GM23338 (cell line): ENCODE results near the gene NAALADL2. TPM values are rescaled to one million over a fixed set of nuclear protein-coding genes. Genes with fewer than 3 reads are reported as not detected.

Experiments used
- ATAC-seq: fragments of 200-7000 bp; cut with Tn5 transposase; 3 replicates; pipeline ENCODE4 v1.9.1; 2020
- DNase-seq: peaks from one replicate; pipeline ENCODE4 v3.0.0-alpha.2; 2015; ENCODE audit warnings: low spot score
- H2AFZ ChIP-seq: fragments of 200-600 bp; sonication (generic); 2 replicates; pipeline ENCODE4 v1.8.0; 2016; ENCODE audit warnings: antibody characterized with exemption, mild to moderate bottlenecking, moderate library complexity
- H3F3A ChIP-seq: fragments of 200-600 bp; sonication (generic); replicated peaks from 2 replicates; pipeline ENCODE4 v1.8.0; 2017; ENCODE audit warnings: antibody characterized with exemption, mixed run types, low read depth
- H3K27ac ChIP-seq: fragments of 200-600 bp; sonication (generic); 2 replicates; pipeline ENCODE4 v1.6.1; 2016; ENCODE audit warnings: low read depth
- H3K27me3 ChIP-seq: fragments of 200-600 bp; sonication (generic); 2 replicates; pipeline ENCODE4 v1.8.0; 2016; ENCODE audit warnings: mild to moderate bottlenecking, mixed run types, moderate library complexity; ENCODE audit not compliant: insufficient read depth
- H3K36me3 ChIP-seq: fragments of 200-600 bp; sonication (generic); 2 replicates; pipeline ENCODE4 v1.8.0; 2016; ENCODE audit warnings: mild to moderate bottlenecking; ENCODE audit not compliant: insufficient read depth
- H3K4me1 ChIP-seq: fragments of 200-600 bp; sonication (generic); 2 replicates; pipeline ENCODE4 v1.8.0; 2016; ENCODE audit warnings: mild to moderate bottlenecking, moderate library complexity; ENCODE audit not compliant: insufficient read depth
- H3K4me2 ChIP-seq: fragments of 200-600 bp; sonication (generic); 2 replicates; pipeline ENCODE4 v1.7.1; 2017; ENCODE audit warnings: mixed run types
- H3K4me3 ChIP-seq: fragments of 200-600 bp; sonication (generic); 2 replicates; pipeline ENCODE4 v1.6.1; 2016; ENCODE audit warnings: mixed run types
- H3K79me2 ChIP-seq: fragments of 200-600 bp; sonication (generic); replicated peaks from 2 replicates; pipeline ENCODE4 v1.8.0; 2017; ENCODE audit warnings: mild to moderate bottlenecking; ENCODE audit not compliant: insufficient read depth
- H3K9me2 ChIP-seq: fragments of 200-600 bp; sonication (generic); 2 replicates; pipeline ENCODE4 v1.8.0; 2017; ENCODE audit not compliant: insufficient read depth
- H4K20me1 ChIP-seq: fragments of 200-600 bp; sonication (generic); replicated peaks from 2 replicates; pipeline ENCODE4 v1.8.0; 2017; ENCODE audit warnings: mild to moderate bottlenecking; ENCODE audit not compliant: insufficient read depth
- H3K27ac Mint-ChIP-seq: 2 replicates; pipeline ENCODE4 v1.8.0; 2020; ENCODE audit warnings: inconsistent platforms, mild to moderate bottlenecking, moderate library complexity, mixed read lengths
- H3K27me3 Mint-ChIP-seq: 3 replicates; pipeline ENCODE4 v1.8.0; 2022; ENCODE audit warnings: low read depth, mild to moderate bottlenecking, moderate library complexity, mixed read lengths, inconsistent platforms; ENCODE audit not compliant: insufficient read depth, poor library complexity
- H3K36me3 Mint-ChIP-seq: 3 replicates; pipeline ENCODE4 v1.8.0; 2021; ENCODE audit warnings: low read depth, mild to moderate bottlenecking, inconsistent platforms, moderate library complexity, mixed read lengths
- H3K4me1 Mint-ChIP-seq: 3 replicates; pipeline ENCODE4 v1.8.0; 2020; ENCODE audit warnings: mild to moderate bottlenecking, inconsistent platforms, mixed read lengths
- H3K4me3 Mint-ChIP-seq: 3 replicates; pipeline ENCODE4 v1.8.0; 2021; ENCODE audit warnings: moderate library complexity, mild to moderate bottlenecking, inconsistent platforms, mixed read lengths
- H3K9me3 Mint-ChIP-seq: 3 replicates; pipeline ENCODE4 v1.8.0; 2020; ENCODE audit warnings: moderate library complexity, mild to moderate bottlenecking, inconsistent platforms, mixed read lengths
- CREB1 ChIP-seq: fragments of 250-450 bp; sonication (Bioruptor Pico); IDR thresholded peaks from 2 replicates; pipeline ENCODE4 v1.5.0; 2020; ENCODE audit warnings: low read depth, mild to moderate bottlenecking, moderate library complexity
- EZH2 ChIP-seq: fragments of 200-600 bp; sonication (generic); IDR thresholded peaks from one replicate; pipeline ENCODE4 v1.8.0; 2017; ENCODE audit warnings: antibody characterized with exemption, mild to moderate bottlenecking, low read depth; ENCODE audit not compliant: unreplicated experiment
- EZH2phosphoT487 ChIP-seq: fragments of 200-600 bp; sonication (generic); IDR thresholded peaks from one replicate; pipeline ENCODE4 v1.8.1; 2018; ENCODE audit warnings: antibody characterized with exemption; ENCODE audit not compliant: unreplicated experiment
- JUNB ChIP-seq: IDR thresholded peaks from one replicate; pipeline ENCODE4 v1.6.1; 2016; ENCODE audit warnings: antibody characterized with exemption; ENCODE audit not compliant: unreplicated experiment
- POLR2AphosphoS5 ChIP-seq: IDR thresholded peaks from 2 replicates; pipeline ENCODE4 v1.6.1; 2016; ENCODE audit warnings: antibody characterized with exemption, low read depth
- STAT1 ChIP-seq: IDR thresholded peaks from one replicate; pipeline ENCODE4 v1.6.1; 2016; ENCODE audit warnings: antibody characterized with exemption; ENCODE audit not compliant: unreplicated experiment
- ZNF114 ChIP-seq: fragments of 250-450 bp; sonication (Bioruptor Pico); IDR thresholded peaks from 2 replicates; pipeline ENCODE4 v1.5.0; 2020; ENCODE audit warnings: mild to moderate bottlenecking, moderate library complexity
- ZNF331 ChIP-seq: fragments of 250-450 bp; sonication (Bioruptor Pico); IDR thresholded peaks from 2 replicates; pipeline ENCODE4 v1.5.0; 2020; ENCODE audit warnings: low read depth, mild to moderate bottlenecking, moderate library complexity
- polyA plus RNA-seq: library from polyadenylated mRNA; unstranded; fragments of >200 nt; fragmentation: Nextera tagmentation; extraction: Ambion mirVana; gene quantifications from 2 replicates; pipeline ENCODE4 v1.2.1, GENCODE V29; 2016
- total RNA-seq: library from RNA; depleted of rRNA; stranded (reverse); fragments of >200 nt; shearing (Covaris generic); gene quantifications from 2 replicates; pipeline ENCODE4 v1.2.3, GENCODE V29; 2014
- TF ChIP-seq, protein P1 (sequence below): IDR thresholded peaks from 2 replicates; pipeline ENCODE4 v1.6.1; 2016; ENCODE audit warnings: antibody characterized with exemption
- TF ChIP-seq, protein P2 (sequence below): fragments of 250-450 bp; sonication (Bioruptor Pico); IDR thresholded peaks from 2 replicates; pipeline ENCODE4 v1.5.0; 2020; ENCODE audit warnings: mild to moderate bottlenecking, moderate library complexity
- TF ChIP-seq, protein P3 (sequence below): IDR thresholded peaks from one replicate; pipeline ENCODE4 v1.6.1; 2018; ENCODE audit warnings: antibody characterized with exemption; ENCODE audit not compliant: unreplicated experiment

NAALADL2 gene
- total and polyA plus RNA-seq, 2 experiments from 2014 or later: 1.6 to 2.6 TPM

DNA sequence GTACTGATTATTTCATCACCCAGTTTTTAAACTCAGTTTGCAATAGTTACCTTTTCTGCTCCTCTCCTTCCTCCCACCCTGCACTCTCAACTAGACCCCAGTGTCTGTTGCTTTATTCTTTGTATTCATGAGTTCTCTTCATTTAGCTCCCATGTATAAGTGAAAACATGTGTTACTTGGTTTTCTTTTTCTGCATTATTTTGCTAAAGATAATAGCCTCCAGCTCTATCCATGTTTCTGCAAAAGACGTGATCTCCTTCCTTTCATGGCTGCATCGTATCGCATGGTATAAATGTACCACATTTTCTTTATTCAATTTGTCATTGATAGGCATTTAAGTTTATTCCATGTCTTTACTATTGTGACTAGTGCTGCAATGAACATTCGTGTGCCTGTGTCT, 79.0 kb downstream of the NAALADL2 start:
- Histone ChIP-seq H3K9me2 (peaks cover 4% of the 10 kb centered on the region; the same call in 1 of the 2 replicates), H3K36me3 (no peaks in the 10 kb centered on the region), H3K27ac (no peak overlapping the region), H4K20me1 (no peaks in the 10 kb centered on the region), H3K4me2 (no peak overlapping the region), H3K79me2 (no peaks in the 10 kb centered on the region), H3F3A (no peaks in the 10 kb centered on the region), H3K4me3 (no peak overlapping the region), H2AFZ (no peak overlapping the region), H3K27me3 (no peaks in the 10 kb centered on the region), H3K4me1 (peaks cover 6% of the 10 kb centered on the region)
- no peak for ATAC-seq
- no peak for TF ChIP-seq ZNF331 (CRISPR knock-in tag)
- TF ChIP-seq JUNB: no peak
- H3K36me3 Mint-ChIP-seq: no peaks in the 10 kb centered on the region; the same call in 1 of the 3 replicates
- no peak for DNase-seq
- H3K4me3 Mint-ChIP-seq: no peak overlapping the region
- peaks cover 11% of the 10 kb centered on the region for H3K4me1 Mint-ChIP-seq
- no peaks in the 10 kb centered on the region; the same call in 2 of the 3 replicates for H3K9me3 Mint-ChIP-seq
- H3K27ac Mint-ChIP-seq: no peak overlapping the region
- peaks cover 1% of the 10 kb centered on the region for H3K27me3 Mint-ChIP-seq

DNA sequence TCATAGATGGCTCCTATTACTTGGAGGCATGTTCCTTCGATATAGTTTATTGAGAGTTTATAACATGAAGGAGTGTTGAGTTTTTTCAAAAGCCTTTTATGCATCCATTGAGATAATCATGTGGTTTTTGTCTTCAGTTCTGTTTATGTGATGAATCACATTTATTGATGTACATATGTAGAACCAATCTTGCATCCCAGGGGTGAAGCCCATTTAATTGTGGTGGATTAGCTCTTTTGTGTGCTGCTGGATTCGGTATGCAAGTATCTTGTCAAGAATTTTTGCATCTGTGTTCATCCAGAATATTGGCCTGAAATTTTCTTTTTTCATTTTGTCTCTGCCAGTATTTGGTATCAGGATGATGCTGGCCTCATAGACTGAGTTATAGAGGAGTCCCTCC, 81.0 kb downstream of the NAALADL2 start:
- Histone ChIP-seq H3K4me3 (no peak overlapping the region), H3K9me2 (peaks cover 7% of the 10 kb centered on the region; the same call in 1 of the 2 replicates), H3K4me1 (peaks cover 6% of the 10 kb centered on the region), H3K27ac (no peak overlapping the region), H4K20me1 (no peaks in the 10 kb centered on the region), H3K4me2 (no peak overlapping the region), H3K36me3 (no peaks in the 10 kb centered on the region), H2AFZ (no peak overlapping the region), H3F3A (no peaks in the 10 kb centered on the region), H3K27me3 (no peaks in the 10 kb centered on the region), H3K79me2 (no peaks in the 10 kb centered on the region)
- Mint-ChIP-seq H3K27me3 (peaks cover 1% of the 10 kb centered on the region), H3K36me3 (no peaks in the 10 kb centered on the region; the same call in 1 of the 3 replicates), H3K4me3 (no peak overlapping the region), H3K9me3 (no peaks in the 10 kb centered on the region; the same call in 2 of the 3 replicates), H3K27ac (no peak overlapping the region), H3K4me1 (peaks cover 11% of the 10 kb centered on the region)
- ATAC-seq (no peak), DNase-seq (no peak)
- TF ChIP-seq, protein P1, sequence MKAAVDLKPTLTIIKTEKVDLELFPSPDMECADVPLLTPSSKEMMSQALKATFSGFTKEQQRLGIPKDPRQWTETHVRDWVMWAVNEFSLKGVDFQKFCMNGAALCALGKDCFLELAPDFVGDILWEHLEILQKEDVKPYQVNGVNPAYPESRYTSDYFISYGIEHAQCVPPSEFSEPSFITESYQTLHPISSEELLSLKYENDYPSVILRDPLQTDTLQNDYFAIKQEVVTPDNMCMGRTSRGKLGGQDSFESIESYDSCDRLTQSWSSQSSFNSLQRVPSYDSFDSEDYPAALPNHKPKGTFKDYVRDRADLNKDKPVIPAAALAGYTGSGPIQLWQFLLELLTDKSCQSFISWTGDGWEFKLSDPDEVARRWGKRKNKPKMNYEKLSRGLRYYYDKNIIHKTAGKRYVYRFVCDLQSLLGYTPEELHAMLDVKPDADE: no peak
- TF ChIP-seq EZH2phosphoT487 (no peak), JUNB (no peak), EZH2 (no peak), POLR2AphosphoS5 (no peak), STAT1 (no peak), ZNF331 (CRISPR knock-in tag) (no peak), ZNF114 (CRISPR knock-in tag) (no peak), CREB1 (CRISPR knock-in tag) (no peak)
- TF ChIP-seq, protein P2, sequence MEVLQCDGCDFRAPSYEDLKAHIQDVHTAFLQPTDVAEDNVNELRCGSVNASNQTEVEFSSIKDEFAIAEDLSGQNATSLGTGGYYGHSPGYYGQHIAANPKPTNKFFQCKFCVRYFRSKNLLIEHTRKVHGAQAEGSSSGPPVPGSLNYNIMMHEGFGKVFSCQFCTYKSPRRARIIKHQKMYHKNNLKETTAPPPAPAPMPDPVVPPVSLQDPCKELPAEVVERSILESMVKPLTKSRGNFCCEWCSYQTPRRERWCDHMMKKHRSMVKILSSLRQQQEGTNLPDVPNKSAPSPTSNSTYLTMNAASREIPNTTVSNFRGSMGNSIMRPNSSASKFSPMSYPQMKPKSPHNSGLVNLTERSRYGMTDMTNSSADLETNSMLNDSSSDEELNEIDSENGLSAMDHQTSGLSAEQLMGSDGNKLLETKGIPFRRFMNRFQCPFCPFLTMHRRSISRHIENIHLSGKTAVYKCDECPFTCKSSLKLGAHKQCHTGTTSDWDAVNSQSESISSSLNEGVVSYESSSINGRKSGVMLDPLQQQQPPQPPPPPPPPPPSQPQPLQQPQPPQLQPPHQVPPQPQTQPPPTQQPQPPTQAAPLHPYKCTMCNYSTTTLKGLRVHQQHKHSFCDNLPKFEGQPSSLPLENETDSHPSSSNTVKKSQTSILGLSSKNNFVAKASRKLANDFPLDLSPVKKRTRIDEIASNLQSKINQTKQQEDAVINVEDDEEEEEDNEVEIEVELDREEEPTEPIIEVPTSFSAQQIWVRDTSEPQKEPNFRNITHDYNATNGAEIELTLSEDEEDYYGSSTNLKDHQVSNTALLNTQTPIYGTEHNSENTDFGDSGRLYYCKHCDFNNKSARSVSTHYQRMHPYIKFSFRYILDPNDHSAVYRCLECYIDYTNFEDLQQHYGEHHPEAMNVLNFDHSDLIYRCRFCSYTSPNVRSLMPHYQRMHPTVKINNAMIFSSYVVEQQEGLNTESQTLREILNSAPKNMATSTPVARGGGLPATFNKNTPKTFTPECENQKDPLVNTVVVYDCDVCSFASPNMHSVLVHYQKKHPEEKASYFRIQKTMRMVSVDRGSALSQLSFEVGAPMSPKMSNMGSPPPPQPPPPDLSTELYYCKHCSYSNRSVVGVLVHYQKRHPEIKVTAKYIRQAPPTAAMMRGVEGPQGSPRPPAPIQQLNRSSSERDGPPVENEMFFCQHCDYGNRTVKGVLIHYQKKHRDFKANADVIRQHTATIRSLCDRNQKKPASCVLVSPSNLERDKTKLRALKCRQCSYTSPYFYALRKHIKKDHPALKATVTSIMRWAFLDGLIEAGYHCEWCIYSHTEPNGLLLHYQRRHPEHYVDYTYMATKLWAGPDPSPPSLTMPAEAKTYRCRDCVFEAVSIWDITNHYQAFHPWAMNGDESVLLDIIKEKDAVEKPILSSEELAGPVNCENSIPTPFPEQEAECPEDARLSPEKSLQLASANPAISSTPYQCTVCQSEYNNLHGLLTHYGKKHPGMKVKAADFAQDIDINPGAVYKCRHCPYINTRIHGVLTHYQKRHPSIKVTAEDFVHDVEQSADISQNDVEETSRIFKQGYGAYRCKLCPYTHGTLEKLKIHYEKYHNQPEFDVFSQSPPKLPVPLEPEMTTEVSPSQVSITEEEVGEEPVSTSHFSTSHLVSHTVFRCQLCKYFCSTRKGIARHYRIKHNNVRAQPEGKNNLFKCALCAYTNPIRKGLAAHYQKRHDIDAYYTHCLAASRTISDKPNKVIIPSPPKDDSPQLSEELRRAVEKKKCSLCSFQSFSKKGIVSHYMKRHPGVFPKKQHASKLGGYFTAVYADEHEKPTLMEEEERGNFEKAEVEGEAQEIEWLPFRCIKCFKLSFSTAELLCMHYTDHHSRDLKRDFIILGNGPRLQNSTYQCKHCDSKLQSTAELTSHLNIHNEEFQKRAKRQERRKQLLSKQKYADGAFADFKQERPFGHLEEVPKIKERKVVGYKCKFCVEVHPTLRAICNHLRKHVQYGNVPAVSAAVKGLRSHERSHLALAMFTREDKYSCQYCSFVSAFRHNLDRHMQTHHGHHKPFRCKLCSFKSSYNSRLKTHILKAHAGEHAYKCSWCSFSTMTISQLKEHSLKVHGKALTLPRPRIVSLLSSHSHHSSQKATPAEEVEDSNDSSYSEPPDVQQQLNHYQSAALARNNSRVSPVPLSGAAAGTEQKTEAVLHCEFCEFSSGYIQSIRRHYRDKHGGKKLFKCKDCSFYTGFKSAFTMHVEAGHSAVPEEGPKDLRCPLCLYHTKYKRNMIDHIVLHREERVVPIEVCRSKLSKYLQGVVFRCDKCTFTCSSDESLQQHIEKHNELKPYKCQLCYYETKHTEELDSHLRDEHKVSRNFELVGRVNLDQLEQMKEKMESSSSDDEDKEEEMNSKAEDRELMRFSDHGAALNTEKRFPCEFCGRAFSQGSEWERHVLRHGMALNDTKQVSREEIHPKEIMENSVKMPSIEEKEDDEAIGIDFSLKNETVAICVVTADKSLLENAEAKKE (CRISPR knock-in tag): no peak
- TF ChIP-seq, protein P3, sequence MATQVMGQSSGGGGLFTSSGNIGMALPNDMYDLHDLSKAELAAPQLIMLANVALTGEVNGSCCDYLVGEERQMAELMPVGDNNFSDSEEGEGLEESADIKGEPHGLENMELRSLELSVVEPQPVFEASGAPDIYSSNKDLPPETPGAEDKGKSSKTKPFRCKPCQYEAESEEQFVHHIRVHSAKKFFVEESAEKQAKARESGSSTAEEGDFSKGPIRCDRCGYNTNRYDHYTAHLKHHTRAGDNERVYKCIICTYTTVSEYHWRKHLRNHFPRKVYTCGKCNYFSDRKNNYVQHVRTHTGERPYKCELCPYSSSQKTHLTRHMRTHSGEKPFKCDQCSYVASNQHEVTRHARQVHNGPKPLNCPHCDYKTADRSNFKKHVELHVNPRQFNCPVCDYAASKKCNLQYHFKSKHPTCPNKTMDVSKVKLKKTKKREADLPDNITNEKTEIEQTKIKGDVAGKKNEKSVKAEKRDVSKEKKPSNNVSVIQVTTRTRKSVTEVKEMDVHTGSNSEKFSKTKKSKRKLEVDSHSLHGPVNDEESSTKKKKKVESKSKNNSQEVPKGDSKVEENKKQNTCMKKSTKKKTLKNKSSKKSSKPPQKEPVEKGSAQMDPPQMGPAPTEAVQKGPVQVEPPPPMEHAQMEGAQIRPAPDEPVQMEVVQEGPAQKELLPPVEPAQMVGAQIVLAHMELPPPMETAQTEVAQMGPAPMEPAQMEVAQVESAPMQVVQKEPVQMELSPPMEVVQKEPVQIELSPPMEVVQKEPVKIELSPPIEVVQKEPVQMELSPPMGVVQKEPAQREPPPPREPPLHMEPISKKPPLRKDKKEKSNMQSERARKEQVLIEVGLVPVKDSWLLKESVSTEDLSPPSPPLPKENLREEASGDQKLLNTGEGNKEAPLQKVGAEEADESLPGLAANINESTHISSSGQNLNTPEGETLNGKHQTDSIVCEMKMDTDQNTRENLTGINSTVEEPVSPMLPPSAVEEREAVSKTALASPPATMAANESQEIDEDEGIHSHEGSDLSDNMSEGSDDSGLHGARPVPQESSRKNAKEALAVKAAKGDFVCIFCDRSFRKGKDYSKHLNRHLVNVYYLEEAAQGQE: no peak
